KG1 (cell line): ENCODE results near the gene AIG1.
"Not testable (repeated sequence)": the region's sequence is repeated elsewhere in the genome, so short reads cannot be mapped to it uniquely, and the experiment has no call there.

Experiments used
- DNase-seq: peaks from one replicate; lab custom pipeline; 2025; lab: John Stamatoyannopoulos, UW

The AIG1 gene

DNA sequence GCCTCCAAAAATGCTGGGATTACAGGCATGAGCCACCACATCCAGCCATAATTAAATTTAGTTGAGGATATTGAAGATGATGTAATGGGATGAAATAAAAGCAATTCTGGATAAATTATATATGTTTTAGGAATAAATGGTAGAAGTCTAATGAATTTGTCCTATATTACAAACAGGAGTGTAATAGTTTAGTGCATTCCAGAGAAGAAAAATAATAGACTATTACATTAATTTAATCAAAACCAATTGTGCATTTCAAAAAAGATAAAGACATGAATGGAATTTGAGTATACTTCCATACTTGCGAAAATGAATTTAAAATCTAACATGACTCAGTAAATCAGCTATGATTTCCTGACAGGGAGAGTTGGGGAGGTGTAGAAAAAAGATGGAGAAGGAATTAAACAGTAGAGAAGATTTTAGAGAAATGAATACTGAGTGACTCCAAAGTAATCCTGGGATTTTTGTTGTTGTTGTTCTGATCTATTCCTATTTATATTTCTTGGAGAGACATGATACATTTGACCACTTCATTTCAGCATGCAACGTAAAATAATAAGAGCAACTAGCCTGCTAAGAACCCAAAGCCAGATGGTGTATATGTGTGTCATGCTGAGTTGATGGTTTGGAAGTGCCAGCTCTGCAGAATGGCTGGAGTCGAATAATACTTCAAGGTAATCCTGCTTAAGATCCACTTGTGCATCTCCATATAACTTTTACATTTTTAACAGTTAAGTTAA lies 67.4 kb downstream of the AIG1 start:
- DNase-seq = no peak

GRCh38 chr6:143128681-143129015 lies 68.0 kb downstream of the AIG1 start:
- DNase-seq = no peak

GRCh38 chr6:143130928-143131327 lies 70.2 kb downstream of the AIG1 start:
- DNase-seq = no peak

DNA sequence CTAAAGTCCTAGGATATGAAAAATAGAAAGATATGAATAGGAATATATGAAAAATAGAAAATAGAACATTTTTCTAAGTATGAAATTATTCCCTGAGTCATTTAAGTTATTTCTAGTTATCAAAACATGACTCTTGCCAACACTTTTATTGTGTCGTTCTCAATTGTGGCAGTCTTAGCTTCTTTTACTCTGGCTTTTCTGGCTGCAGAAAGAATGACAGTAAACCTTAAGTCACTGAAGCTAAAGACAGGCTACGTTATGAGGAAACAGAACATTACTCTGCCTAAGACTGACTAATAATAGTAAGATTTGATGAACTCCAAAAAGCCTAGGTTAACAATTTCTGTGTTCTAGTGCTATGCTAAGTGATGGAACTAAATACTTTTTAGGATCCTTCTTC lies 74.6 kb downstream of the AIG1 start:
- DNase-seq = no peak

DNA sequence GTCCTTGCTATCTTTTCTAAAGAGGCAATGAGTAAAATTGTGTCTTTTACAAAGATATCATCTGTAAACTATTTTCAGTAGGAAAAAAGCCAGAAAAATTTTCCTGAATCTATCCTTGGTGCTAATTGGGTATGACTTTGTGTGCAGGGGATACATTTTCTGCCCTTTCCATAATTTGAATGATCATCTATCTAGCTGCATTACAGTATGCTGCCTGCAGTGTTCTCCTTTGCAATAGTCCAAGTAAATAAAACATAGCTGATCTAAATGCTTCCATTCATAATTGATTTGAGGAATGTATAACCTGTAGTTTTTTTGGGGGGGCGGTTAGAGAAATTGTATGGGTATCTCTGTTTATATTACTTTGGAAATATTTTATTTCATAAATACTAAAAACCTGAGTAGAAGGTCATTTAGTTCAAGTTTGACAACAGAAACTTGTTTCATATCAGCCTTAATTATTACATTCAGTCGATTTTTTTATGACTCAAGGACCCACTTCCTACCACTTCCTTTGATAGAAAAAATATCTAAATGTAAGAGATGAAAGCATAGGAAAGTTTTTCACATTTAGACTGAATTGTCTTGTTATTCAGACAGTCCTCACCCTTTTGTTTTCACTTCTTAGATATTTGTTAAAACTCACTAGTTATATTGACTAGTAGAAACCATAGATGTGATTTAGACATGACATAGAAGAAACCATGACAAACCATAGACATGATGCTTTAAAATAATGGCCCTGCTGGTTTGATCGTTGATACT lies 75.3 kb downstream of the AIG1 start:
- no peak for DNase-seq

DNA sequence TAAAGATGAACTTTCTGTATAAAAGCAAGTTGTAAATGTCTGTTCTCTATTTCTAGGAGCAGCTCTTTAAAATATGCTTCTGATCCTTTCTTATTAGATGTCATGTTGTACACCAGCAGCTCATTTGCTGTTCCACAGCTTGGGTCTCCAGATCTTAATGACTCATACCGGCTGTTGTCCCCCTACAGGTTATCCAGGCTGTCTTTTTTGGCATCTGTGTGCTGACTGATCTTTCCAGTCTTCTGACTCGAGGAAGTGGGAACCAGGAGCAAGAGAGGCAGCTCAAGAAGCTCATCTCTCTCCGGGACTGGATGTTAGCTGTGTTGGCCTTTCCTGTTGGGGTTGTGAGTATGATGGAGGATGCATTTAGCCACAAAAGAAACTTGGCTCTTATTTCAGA lies 76.0 kb downstream of the AIG1 start:
- DNase-seq = no peak

- DNase-seq = no peak
Observed at GRCh38 chr6:143139239-143139784, 78.6 kb downstream of the AIG1 start.

- DNase-seq = not testable (repeated sequence)
Observed at GRCh38 chr6:143139884-143140283, 79.2 kb downstream of the AIG1 start.

GRCh38 chr6:143140767-143141166 lies 80.1 kb downstream of the AIG1 start:
- no peak for DNase-seq

GRCh38 chr6:143141442-143141841 lies 80.8 kb downstream of the AIG1 start:
- no peak for DNase-seq

DNA sequence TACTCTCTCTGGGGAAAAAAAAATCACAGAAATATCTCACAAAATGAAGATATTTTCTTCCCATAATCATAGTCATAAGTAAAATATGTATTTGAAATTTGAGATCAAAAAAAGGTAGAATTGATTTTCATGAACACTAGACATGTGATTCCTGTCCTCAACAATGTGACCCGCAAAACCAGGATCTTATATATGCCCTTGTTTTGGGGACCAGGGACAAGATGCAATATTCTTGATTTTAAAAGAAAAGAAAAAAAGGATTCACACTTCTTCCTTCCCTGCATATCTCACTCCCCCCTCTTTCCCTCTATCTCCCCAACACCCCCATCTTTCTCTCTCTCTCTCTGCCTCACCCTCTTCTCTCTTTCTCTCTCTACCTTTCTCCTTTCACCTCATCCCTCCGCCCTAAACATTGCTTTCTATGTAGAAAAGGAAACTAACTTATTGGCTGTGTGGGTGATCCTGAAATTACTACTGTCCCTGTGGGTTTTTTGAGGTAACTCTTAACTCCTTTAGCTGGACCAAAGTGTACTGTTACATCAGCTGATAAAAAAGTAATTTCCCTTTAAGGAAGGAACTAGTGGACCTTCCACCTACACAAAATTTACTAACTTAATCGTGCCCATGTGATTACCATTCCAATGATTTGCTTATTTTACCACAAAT lies 85.6 kb downstream of the AIG1 start:
- no peak for DNase-seq

DNA sequence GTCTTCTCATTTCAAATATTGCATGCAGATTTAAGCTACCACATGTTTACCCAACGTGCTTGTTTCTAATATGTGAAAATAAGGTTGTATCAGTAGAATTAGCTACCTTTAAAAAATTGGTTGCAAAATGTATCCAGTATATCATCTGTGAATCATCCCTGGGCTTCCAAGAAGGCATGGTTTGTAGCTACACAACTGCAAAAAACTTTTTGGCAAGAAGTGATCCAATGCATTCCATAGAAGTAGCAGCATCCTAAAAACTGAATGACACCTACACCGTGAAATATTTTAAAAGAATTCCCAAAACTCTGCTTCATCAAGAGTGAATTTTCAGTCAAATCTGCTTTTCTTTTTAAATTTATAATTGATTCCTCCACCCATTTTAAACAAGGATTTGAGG lies 89.1 kb downstream of the AIG1 start:
- no peak for DNase-seq

- no peak for DNase-seq
Observed at GRCh38 chr6:143150281-143150680, 89.6 kb downstream of the AIG1 start.

DNA sequence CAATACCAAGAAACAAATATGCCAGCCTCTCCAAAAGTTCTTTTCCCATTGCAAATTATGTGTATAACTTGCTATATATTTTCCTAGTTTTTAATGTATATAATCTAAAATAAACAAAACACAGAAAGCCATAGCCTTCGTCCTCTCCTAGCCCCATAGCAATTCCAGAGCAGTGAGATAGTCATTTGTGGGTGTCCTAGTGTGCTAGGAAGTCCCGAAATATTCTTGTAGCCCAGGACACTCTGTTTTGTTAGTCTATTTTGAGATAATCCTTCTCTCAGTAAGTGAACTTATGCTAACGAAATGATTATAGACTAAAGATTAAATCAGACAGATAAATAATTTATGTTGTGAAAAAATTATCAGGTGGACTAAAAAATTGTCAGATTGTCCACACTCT lies 90.7 kb downstream of the AIG1 start:
- no peak for DNase-seq

- DNase-seq = no peak
Observed at GRCh38 chr6:143155681-143156080, 95.0 kb downstream of the AIG1 start.

- DNase-seq = no peak
Observed at GRCh38 chr6:143157131-143157530, 96.4 kb downstream of the AIG1 start.

DNA sequence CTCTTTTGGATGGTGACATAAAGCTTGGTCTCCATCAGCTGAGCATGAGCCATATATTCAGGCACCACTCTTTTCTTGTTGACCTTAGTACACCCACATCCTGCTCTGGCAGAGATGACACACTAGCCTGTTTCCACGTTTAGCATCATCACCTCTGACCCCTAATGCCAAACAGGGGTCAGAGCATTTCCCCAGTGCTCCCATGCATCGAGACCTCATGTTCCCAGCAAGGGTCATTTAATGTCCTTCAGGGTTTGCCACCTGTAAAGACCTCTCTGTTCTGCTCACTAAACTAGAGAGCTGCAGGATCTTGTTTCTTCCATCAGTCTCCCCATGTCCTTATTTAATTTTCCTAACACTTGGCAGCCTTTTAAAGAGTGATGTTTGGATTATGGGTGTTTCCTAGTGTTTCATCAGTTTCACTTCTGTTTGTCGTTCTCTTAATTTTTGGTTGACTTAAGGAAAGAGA lies 97.5 kb downstream of the AIG1 start:
- DNase-seq = no peak

GRCh38 chr6:143159001-143159400 lies 98.3 kb downstream of the AIG1 start:
- DNase-seq = no peak

DNA sequence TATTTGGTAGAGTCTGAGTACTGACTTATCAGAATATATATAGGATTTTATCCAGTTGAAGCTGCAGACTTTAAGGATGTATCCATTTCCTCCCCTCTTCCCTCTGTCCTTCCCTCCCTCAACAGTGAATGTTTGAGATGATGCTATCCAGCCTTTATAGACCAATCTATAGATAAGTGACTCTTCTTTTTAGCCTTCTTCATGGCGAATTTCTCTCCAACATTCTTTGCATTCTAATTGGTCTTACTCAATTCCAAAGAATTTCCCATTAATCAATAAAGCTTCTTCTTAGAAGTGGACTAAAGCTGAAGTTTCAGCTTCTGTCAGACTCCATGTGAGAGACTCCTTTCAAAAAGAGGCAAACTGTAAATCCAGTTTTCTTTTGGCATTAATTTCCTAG lies 99.3 kb downstream of the AIG1 start:
- DNase-seq = no peak

DNA sequence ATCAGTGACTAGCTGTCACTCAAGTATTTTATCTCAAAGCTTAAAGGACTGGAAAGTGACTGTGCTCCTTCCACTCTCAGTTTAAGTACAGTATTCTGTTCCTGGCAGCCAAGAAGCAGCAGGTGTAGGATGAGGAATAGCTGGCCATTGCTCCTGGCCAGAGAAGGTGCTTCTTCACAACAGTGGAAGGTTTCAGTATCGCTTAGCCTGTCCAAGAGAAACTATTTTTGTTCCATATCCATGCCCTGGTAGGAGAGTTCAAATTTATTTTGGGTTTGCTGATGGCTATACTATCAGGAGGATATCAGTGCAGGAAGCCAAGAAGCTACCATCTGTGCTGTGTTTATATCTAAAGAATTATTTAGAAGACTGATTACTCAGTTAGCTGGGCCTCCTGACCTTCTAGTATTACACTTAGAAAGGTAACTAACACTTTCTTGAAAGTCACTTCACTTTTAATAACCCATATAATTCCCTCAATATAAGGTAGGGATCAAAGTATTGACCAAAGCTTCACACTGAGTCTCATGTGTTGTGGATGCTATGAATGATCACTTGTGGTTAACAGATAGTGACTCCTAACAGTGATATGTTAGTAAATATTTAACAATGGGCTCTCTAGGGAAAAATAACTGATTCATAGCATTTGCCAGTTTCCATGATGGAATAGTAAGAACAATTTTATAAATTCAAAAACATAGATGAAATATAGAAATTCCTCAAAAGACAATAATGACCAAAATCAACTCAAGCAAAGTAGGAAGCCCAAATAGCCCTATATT lies 99.9 kb downstream of the AIG1 start:
- DNase-seq = no peak

GRCh38 chr6:143163621-143164020 lies 102.9 kb downstream of the AIG1 start:
- DNase-seq = no peak

DNA sequence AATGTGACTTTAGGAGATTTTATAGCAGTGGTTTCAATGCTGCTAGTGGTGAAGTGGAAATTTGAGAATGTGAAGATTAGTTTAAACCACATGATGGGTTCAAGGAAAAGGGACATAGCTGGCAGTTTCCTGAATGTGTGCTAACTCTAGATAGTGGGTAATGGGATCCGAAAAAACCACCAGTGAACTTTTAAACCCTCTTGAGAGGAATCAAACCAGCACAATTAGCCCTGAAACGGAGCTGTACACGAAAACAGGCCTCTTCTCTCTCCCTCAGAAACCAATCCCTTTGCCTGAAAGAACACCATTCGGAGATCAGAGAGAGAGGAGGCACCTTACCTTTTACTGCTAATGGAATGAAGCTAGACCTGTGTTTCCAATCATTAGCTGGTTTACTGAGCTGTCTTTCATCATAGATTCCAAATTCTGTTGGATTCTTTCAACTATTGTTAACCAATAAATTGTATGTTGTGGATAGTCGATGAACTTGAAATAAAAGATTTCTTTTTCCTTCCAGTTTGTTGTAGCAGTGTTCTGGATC lies 103.9 kb downstream of the AIG1 start:
- DNase-seq = peak; percentile 83
